Transverse colon (tissue), 4 donors: ENCODE measurements around the gene SPINT3. TPM values are rescaled to one million over a fixed set of nuclear protein-coding genes. Genes with fewer than 3 reads are reported as not detected.

ENCODE experiments used
- DNase-seq: peaks from one replicate; pipeline ENCODE4 v3.0.0-alpha.2; 2019
- H3K27ac ChIP-seq, 4 donors: fragments of 200-600 bp; sonication (generic); 2 replicates each; pipeline ENCODE4 v1.5.1; 2016 to 2018; ENCODE audit warnings: inconsistent platforms in 4 of 4
- H3K27me3 ChIP-seq: fragments of 200-600 bp; sonication (generic); 2 replicates; pipeline ENCODE4 v1.5.1; 2017; ENCODE audit warnings: inconsistent platforms
- H3K36me3 ChIP-seq, 4 donors: fragments of 200-600 bp; sonication (generic); 2 replicates each; pipeline ENCODE4 v1.5.1; 2017 to 2019; ENCODE audit warnings: inconsistent platforms in 4 of 4
- H3K4me1 ChIP-seq, 4 donors: fragments of 200-600 bp; sonication (generic); 2 replicates each; pipeline ENCODE4 v1.5.1; 2017 to 2020; ENCODE audit warnings: inconsistent platforms in 4 of 4
- H3K4me3 ChIP-seq, 4 donors: fragments of 200-600 bp; sonication (generic); 1 replicate in 1 of 4; 2 replicates in 3 of 4; pipeline versions ENCODE4 v1.5.1 to v1.6.1; 2017 to 2019; ENCODE audit warnings: inconsistent platforms in 4 of 4
- H3K9me3 ChIP-seq, 2 donors: fragments of 200-600 bp; sonication (generic); 2 replicates each; pipeline ENCODE4 v1.5.1; 2017 to 2019; ENCODE audit warnings: inconsistent platforms in 2 of 2
- EP300 ChIP-seq: sonication (generic); formaldehyde crosslinking; IDR thresholded peaks from one replicate; pipeline ENCODE4 v1.6.1; 2017; ENCODE audit warnings: antibody characterized with exemption, low read depth
- POLR2A ChIP-seq: fragments of 450-650 bp; IDR thresholded peaks from one replicate; pipeline ENCODE4 v1.6.1; 2016; ENCODE audit warnings: antibody characterized with exemption, mild to moderate bottlenecking, moderate library complexity
- POLR2AphosphoS5 ChIP-seq, 3 donors: sonication (generic); formaldehyde crosslinking; IDR thresholded peaks; one replicate each; pipeline ENCODE4 v1.6.1; 2016; ENCODE audit warnings: antibody characterized with exemption in 3 of 3
- WGBS, 2 donors: methylation state at CpG; one replicate each; pipeline ENCODE4 v1.1.5; 2018; ENCODE audit warnings: low coverage in 1 of 2; 5-methylcytosine and 5-hydroxymethylcytosine counted together
- in situ Hi-C, 4 donors: fragments of 200-750 bp; cut with MboI; loops; one replicate each; pipeline versions ENCODE4 v1.15.0 to v1.15.1; 2017; ENCODE audit warnings: low sequenced_read_pairs in 3 of 4, low pct_ligation_motif_present in 1 of 4, low pct_unique_long_range_greater_than_20kb in 1 of 4
- intact Hi-C: fragments of 100-400 bp; cut with DNase I; formaldehyde crosslinking; loops from one replicate; pipeline ENCODE4 v1.15.1; 2023; ENCODE audit warnings: low total_unique reads
- small RNA-seq, 4 donors: library from RNA; depleted of rRNA; stranded (forward); fragments of <200 nt; gene quantifications; one replicate each; pipeline ENCODE3, GENCODE V24; 2016
- total RNA-seq, 4 donors: library from RNA; depleted of rRNA; stranded (reverse); fragments of >200 nt; gene quantifications; one replicate each; pipeline ENCODE4 v1.1.0, GENCODE V29; 2016
- TF ChIP-seq, protein P1 (sequence below), 5 experiments: fragments of 200-600 bp in 3 of 5; fragments of 450-650 bp in 2 of 5; sonication (generic) in 3 of 5; IDR thresholded peaks; 1 replicate in 2 of 5; 2 replicates in 3 of 5; pipeline ENCODE4 v1.5.1; 2016 to 2017; ENCODE audit warnings: antibody characterized with exemption in 5 of 5, inconsistent platforms in 3 of 5, mild to moderate bottlenecking in 2 of 5, moderate library complexity in 1 of 5

Gene SPINT3
- total RNA-seq, 4 donors from 2014 or later = not detected

DNA sequence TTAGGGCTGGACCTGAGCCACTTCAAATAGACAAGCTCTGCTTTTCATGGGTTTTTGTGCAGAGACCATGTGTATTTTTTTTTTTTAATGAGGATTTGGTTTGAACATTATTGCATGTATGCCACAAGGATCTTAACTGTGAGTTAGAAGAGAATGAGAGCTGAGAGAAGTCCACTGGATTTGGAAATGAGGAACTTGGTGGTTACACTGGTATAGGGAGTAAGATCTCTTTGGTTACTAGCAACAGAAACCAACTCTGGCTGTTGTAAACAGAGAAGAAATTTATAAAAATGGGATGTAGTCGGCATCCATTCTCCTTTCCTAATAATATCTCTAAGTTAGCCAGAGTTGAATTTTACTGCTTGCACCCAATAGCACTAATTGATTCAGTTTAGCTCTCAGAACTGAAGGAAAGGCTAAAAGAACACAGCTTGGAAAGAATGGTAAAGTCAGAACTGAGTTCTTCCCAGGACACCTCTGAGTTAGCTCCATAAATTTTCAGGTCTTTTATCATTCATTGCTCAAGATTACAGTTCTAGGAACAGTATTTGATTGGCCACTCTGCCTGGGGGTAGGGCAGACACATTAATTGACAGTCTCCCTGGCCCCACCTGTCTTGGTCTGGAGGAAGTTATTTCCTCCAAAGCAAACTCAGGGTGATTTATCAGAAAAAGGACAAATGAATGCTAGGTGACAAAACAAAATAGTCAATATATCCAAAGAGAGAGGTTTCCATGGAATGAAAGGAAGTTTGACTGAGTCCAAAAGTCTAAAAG is 49.7 kb downstream of the SPINT3 start:
- in situ Hi-C loops (loop anchor here in 1 of 4 donors (25.0 kb wide), 1 partner anchor 297 kb away; no protein-coding TSS in a partner anchor), intact Hi-C loops (no loop called here)
- Histone ChIP-seq H3K27ac (peak overlapping the region; percentile 44 to 50 (median 46)), H3K4me1 (peaks cover 14 to 45% (median 35%) of the 10 kb centered on the region in 4 donors), H3K4me3 (no peak overlapping the region), H3K9me3 (no peaks in the 10 kb centered on the region), H3K27me3 (peaks cover 14% of the 10 kb centered on the region), H3K36me3 (no peaks in the 10 kb centered on the region)
- WGBS, 2 donors = 20 to 33% methylated on average over 1 of the region's 1 CpG
- peak; percentile 27 for DNase-seq
- TF ChIP-seq POLR2AphosphoS5 (IDR thresholded peaks at IDR 0.05) (no peak), POLR2A (no peak), EP300 (no peak)
- TF ChIP-seq, protein P1, sequence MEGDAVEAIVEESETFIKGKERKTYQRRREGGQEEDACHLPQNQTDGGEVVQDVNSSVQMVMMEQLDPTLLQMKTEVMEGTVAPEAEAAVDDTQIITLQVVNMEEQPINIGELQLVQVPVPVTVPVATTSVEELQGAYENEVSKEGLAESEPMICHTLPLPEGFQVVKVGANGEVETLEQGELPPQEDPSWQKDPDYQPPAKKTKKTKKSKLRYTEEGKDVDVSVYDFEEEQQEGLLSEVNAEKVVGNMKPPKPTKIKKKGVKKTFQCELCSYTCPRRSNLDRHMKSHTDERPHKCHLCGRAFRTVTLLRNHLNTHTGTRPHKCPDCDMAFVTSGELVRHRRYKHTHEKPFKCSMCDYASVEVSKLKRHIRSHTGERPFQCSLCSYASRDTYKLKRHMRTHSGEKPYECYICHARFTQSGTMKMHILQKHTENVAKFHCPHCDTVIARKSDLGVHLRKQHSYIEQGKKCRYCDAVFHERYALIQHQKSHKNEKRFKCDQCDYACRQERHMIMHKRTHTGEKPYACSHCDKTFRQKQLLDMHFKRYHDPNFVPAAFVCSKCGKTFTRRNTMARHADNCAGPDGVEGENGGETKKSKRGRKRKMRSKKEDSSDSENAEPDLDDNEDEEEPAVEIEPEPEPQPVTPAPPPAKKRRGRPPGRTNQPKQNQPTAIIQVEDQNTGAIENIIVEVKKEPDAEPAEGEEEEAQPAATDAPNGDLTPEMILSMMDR (IDR thresholded peaks at IDR 0.05) = no peak

DNA sequence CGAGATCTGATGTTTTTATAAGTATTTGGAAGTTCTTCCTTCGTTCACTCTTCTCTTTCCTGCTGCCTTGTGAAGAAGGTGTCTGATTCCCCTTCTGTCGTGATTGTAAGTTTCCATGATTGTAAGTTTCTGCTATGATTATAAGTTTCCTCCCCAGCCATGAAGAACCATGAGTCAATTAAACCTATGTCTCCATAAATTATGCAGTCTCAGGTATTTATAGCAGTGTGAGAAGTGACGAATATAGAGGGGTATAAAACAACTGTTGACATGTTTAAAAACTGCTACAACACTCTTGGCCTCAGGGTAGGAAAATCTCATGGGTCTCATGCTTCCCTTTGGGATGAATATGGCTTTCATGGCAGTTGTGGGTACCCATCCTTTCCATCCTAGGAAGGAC is 51.7 kb downstream of the SPINT3 start:
- WGBS, 2 donors = 68% methylated on average over 4 of the region's 4 CpGs; no CpG with 5 or more reads in 1 of the 2 donors
- intact Hi-C loops = no loop called here

DNA sequence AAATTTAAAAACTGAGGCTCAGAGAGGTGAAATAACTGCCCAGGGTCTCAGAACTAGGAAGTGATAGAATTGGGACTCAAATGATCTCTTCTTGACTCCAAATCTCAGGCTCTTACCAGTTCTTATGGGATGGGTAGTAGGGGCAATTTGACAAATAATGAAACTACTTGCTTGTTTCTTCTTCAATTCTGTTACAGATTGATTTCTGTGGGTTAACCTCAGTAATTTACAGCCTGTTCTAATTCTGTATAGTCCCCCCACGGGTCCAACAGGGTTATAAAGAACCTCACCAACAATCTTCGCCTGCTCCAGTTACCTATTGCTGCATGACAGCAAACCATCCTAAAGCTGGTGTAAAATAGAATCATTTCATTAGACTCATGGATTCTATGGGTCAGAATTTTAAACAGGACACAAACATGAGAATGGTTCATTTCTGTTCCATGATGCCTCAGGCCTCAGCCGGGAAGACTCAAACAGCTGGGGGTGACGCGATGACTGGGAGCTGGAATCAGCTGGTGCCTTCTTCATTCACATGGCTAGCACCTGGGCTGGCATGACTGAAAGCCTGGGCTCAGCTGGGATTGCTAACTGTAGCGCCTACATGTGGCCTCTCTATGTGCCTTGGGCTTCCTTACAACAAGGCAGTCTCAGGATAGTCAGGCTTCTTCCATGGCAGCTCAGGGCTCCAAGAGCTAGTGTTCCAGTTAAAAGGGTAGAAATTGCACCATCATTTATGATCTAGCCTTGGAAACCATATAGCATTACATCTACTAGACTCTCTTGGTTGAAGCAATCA is 52.5 kb downstream of the SPINT3 start:
- intact Hi-C loops = no loop called here

More for the DNA sequence above, 51.7 kb downstream of the SPINT3 start:
- DNase-seq = no peak
- Histone ChIP-seq H3K4me3 (no peak overlapping the region), H3K27me3 (no peaks in the 10 kb centered on the region), H3K4me1 (peaks cover 0 to 29% (median 18%) of the 10 kb centered on the region in 4 donors), H3K9me3 (no peaks in the 10 kb centered on the region), H3K27ac (no peak overlapping the region), H3K36me3 (no peaks in the 10 kb centered on the region)
- in situ Hi-C loops = loop anchor here in 1 of 4 donors (25.0 kb wide), 1 partner anchor 299 kb away; no protein-coding TSS in a partner anchor
- TF ChIP-seq, protein P1 (IDR thresholded peaks at IDR 0.05) = no peak
- no peak for TF ChIP-seq EP300
- TF ChIP-seq POLR2AphosphoS5 (IDR thresholded peaks at IDR 0.05) = no peak
- TF ChIP-seq POLR2A = no peak

More for the DNA sequence above, 52.5 kb downstream of the SPINT3 start:
- DNase-seq = no peak
- TF ChIP-seq, protein P1 (IDR thresholded peaks at IDR 0.05) = no peak
- no peak for TF ChIP-seq EP300
- TF ChIP-seq POLR2AphosphoS5 (IDR thresholded peaks at IDR 0.05) = no peak
- no peak for TF ChIP-seq POLR2A
- H3K4me1 ChIP-seq = peaks cover 0 to 24% (median 18%) of the 10 kb centered on the region in 4 donors
- in situ Hi-C loops = loop anchor here in 1 of 4 donors (25.0 kb wide), 1 partner anchor 299 kb away; no protein-coding TSS in a partner anchor
- WGBS, 2 donors = 88 to 100% methylated on average over 1 to 6 of the region's 6 CpGs
- no peaks in the 10 kb centered on the region for H3K36me3 ChIP-seq
- no peaks in the 10 kb centered on the region for H3K9me3 ChIP-seq
- H3K27me3 ChIP-seq = no peaks in the 10 kb centered on the region
- H3K27ac ChIP-seq = no peak overlapping the region
- H3K4me3 ChIP-seq = no peak overlapping the region

Small RNA genes within 50 kb of the gene (small RNA-seq; reads per million reads assigned to genes)
- gene AL031663.1 (0 reads per million in 4 donors), gene HSPD1P21 (0 reads per million in 4 donors), gene RNA5SP485 (0 reads per million in 4 donors)

Other genes with a start within 250 kb of the SPINT3 start
- gene RBPJL, start 208.8 kb downstream of the SPINT3 start, total RNA-seq = not detected
- gene MATN4, start 207.3 kb downstream of the SPINT3 start, total RNA-seq = not detected
- 100 to 1,000 TPM in 2 of 4 donors, 10 to 100 TPM in 2; 60.7 to 140 (median 94.3) TPM for gene SDC4, start 167.2 kb downstream of the SPINT3 start, total RNA-seq
- gene SYS1, start 152.5 kb downstream of the SPINT3 start, total RNA-seq = 10 to 100 TPM in 3 of 4 donors, 1 to 10 TPM in 1; 5.6 to 64.7 (median 38.4) TPM
- gene TP53TG5, start 137.3 kb downstream of the SPINT3 start, total RNA-seq = under 1 TPM in 1 of 4 donors, not detected in 3; 0.14 TPM
- gene DBNDD2, start 107.3 kb downstream of the SPINT3 start, total RNA-seq = 100 to 1,000 TPM in 1 of 4 donors, 10 to 100 TPM in 3; 74.5 to 122 (median 84.9) TPM
- 100 to 1,000 TPM in 2 of 4 donors, 10 to 100 TPM in 2; 88.3 to 321 (median 108) TPM for gene PIGT, start 99.5 kb downstream of the SPINT3 start, total RNA-seq
- gene WFDC2, start 45.9 kb downstream of the SPINT3 start, total RNA-seq = 100 to 1,000 TPM in 1 of 4 donors, 10 to 100 TPM in 3; 11.0 to 325 (median 38.8) TPM
- not detected for gene WFDC6, start 23.9 kb upstream of the SPINT3 start, total RNA-seq
- gene EPPIN, start 31.8 kb upstream of the SPINT3 start, total RNA-seq = not detected
- not detected for gene WFDC8, start 63.7 kb upstream of the SPINT3 start, total RNA-seq
- not detected for gene WFDC10A, start 114.1 kb upstream of the SPINT3 start, total RNA-seq
- gene WFDC9, start 115.7 kb upstream of the SPINT3 start, total RNA-seq = not detected
- gene WFDC11, start 154.6 kb upstream of the SPINT3 start, total RNA-seq = not detected
- gene WFDC13, start 186.4 kb upstream of the SPINT3 start, total RNA-seq = not detected
- 1 to 10 TPM in 1 of 4 donors, not detected in 3; 1.9 TPM for gene WFDC10B, start 189.4 kb upstream of the SPINT3 start, total RNA-seq
- not detected for gene SPINT4, start 206.7 kb upstream of the SPINT3 start, total RNA-seq